Measurements from ENCODE around the gene PIK3R2. TPM values are rescaled to one million over a fixed set of nuclear protein-coding genes. Genes with fewer than 3 reads are reported as not detected.

PIK3R2 gene
- total and polyA plus RNA-seq, 4 donors = 1.5 to 37.8 (median 7.7) TPM

GRCh38 chr19:18131841-18132596 lies 20.9 kb upstream of the PIK3R2 start:
- Histone ChIP-seq H3K36me3 (ENCODE audit: control insufficient read depth in 4 of 4, insufficient read depth in 3 of 4, low read depth in 1 of 4, low read length in 3 of 4) (peaks cover 15 to 49% (median 31%) of the 10 kb centered on the region in 4 donors), H3K4me1 (ENCODE audit: control insufficient read depth in 4 of 4, insufficient read depth in 4 of 4, low read length in 3 of 4) (peaks cover 1 to 24% (median 15%) of the 10 kb centered on the region in 4 donors), H3K4me3 (ENCODE audit: low read depth in 1 of 3, low read length in 3 of 3) (no peak overlapping the region), H3K27me3 (ENCODE audit: control insufficient read depth in 4 of 4, insufficient read depth in 4 of 4, low read length in 3 of 4) (no peaks in the 10 kb centered on the region), H3K9ac (ENCODE audit: low read depth in 1 of 2, low read length in 2 of 2) (no peak overlapping the region), H3K27ac (ENCODE audit: low read depth in 1 of 2, low read length in 2 of 2) (no peak overlapping the region), H3K9me3 (ENCODE audit: control insufficient read depth in 4 of 4, low read length in 3 of 4) (no peaks in the 10 kb centered on the region)
- no peak for TF ChIP-seq NR2F2 (IDR thresholded peaks at IDR 0.05)
- no peak for TF ChIP-seq CTCF (IDR thresholded peaks at IDR 0.05; ENCODE audit: low read depth, low read length, missing input control)
- no peak for TF ChIP-seq FOXA1 (IDR thresholded peaks at IDR 0.05)
- no peak for TF ChIP-seq YY1 (IDR thresholded peaks at IDR 0.05)
- no peak for TF ChIP-seq GABPA (IDR thresholded peaks at IDR 0.05 in 1 of 2, conservative IDR thresholded peaks at IDR 0.05 in 1 of 2)
- TF ChIP-seq ATF3 (IDR thresholded peaks at IDR 0.05) = no peak
- 91% methylated on average over 31 of the region's 31 CpGs for WGBS
- no peak for DNase-seq (ENCODE audit: low spot score)

GRCh38 chr19:18135712-18136584 lies 17.0 kb upstream of the PIK3R2 start:
- 39% methylated on average over 18 of the region's 18 CpGs for WGBS
- Histone ChIP-seq H3K9ac (ENCODE audit: low read depth in 1 of 2, low read length in 2 of 2) (peak overlapping the region in 1 of 2 donors; percentile 55), H3K36me3 (ENCODE audit: control insufficient read depth in 4 of 4, insufficient read depth in 3 of 4, low read depth in 1 of 4, low read length in 3 of 4) (peaks cover 12 to 27% (median 21%) of the 10 kb centered on the region in 4 donors), H3K4me3 (ENCODE audit: low read depth in 1 of 3, low read length in 3 of 3) (no peak overlapping the region), H3K27ac (ENCODE audit: low read depth in 1 of 2, low read length in 2 of 2) (peak overlapping the region; percentile 84 to 86), H3K9me3 (ENCODE audit: control insufficient read depth in 4 of 4, low read length in 3 of 4) (no peaks in the 10 kb centered on the region), H3K27me3 (ENCODE audit: control insufficient read depth in 4 of 4, insufficient read depth in 4 of 4, low read length in 3 of 4) (no peaks in the 10 kb centered on the region), H3K4me1 (ENCODE audit: control insufficient read depth in 4 of 4, insufficient read depth in 4 of 4, low read length in 3 of 4) (peaks cover 1 to 41% (median 29%) of the 10 kb centered on the region in 4 donors)
- peak; percentile 61 for DNase-seq (ENCODE audit: low spot score)
- TF ChIP-seq TAF1 (conservative IDR thresholded peaks at IDR 0.05) (no peak), EGR1 (IDR thresholded peaks at IDR 0.05; ENCODE audit: low read depth in 2 of 2) (no peak), MAX (IDR thresholded peaks at IDR 0.05) (peak; percentile 54), NR2F2 (IDR thresholded peaks at IDR 0.05) (no peak), GABPA (IDR thresholded peaks at IDR 0.05 in 1 of 2, conservative IDR thresholded peaks at IDR 0.05 in 1 of 2) (peak in 1 of 2 donors; percentile 39), HNF4A (conservative IDR thresholded peaks at IDR 0.05) (peak; percentile 86 to 91), FOXA1 (IDR thresholded peaks at IDR 0.05) (no peak), RXRA (IDR thresholded peaks at IDR 0.05) (peak; percentile 48 to 87), REST (IDR thresholded peaks at IDR 0.05) (peak; percentile 79), SP1 (IDR thresholded peaks at IDR 0.05) (peak; percentile 85), CTCF (IDR thresholded peaks at IDR 0.05; ENCODE audit: low read depth, low read length, missing input control) (no peak), JUND (IDR thresholded peaks at IDR 0.05) (peak in 1 of 2 donors; percentile 61), FOXA2 (IDR thresholded peaks at IDR 0.05) (peak; percentile 13), HNF4G (IDR thresholded peaks at IDR 0.05) (peak; percentile 48), RAD21 (IDR thresholded peaks at IDR 0.05) (peak in 1 of 2 donors; percentile 14), YY1 (IDR thresholded peaks at IDR 0.05) (peak; percentile 95), ATF3 (IDR thresholded peaks at IDR 0.05) (no peak), ZBTB33 (IDR thresholded peaks at IDR 0.05) (peak; percentile 87)
